ENCODE data around the gene ARMC2.
A peak's percentile ranks its signal among the peaks of the same experiment; 100 is the strongest.
"Not testable (repeated sequence)": the region's sequence is repeated elsewhere in the genome, so short reads cannot be mapped to it uniquely, and the experiment has no call there.

Gene ARMC2

DNA sequence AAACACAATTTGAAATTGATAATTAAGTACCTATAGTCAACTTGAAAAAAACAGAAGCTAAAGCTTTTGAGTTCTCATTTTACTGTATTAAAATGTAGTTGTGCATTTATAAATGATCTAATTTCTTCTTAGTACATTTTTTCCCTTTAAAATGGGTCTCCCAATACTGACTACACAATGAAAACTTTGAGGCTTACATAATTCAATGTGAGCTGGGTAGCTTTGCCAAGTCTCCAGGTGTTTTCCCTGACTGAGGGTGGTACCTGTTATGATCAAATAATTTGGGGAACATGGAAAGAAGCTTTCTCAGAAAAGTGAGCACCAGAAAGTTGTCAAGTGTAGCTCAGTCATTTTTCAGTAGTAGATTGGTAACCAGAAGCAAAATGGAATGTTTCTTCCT is 74.3 kb downstream of the ARMC2 start:
- DNase-seq = no peak

DNA sequence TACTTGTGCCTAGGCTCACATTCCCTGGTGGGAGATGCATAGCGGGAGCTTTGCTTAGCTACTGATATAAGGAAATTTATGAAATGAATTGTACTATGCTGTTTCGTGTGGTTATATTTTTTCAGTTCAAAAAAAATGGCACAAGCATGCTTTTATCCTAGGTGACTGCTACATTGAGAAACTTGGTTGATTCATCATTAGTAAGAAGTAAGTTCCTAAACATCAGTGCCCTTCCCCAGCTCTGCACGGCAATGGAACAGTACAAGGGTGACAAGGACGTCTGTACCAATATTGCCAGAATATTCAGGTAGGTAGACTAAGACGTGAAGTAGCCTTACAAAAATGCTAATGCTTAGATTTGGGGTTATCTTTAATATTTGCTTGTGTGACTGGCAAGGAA is 79.7 kb downstream of the ARMC2 start:
- DNase-seq = no peak

DNA sequence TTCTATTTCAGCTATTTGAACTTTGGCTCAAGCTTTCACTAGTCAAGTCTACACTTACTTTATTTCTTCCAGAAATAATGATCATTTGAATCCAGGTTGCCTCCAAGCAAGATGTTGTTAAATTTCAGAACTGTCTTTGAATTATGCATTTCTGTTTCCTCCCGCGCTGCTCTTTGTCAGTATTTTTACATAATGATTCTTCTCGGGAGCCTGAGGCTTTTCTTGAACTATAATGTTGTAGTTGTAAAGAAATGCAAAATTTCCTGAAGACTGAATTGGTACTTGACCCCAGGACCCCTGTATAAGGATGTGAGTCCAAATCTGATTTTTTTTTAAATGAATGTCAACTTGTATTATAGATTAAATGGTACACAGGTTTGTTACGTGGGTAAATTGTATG is 80.4 kb downstream of the ARMC2 start:
- no peak for DNase-seq

GRCh38 chr6:108931090-108931489 is 82.9 kb downstream of the ARMC2 start:
- not testable (repeated sequence) for DNase-seq

GRCh38 chr6:108937170-108937569 is 88.9 kb downstream of the ARMC2 start:
- no peak for DNase-seq

- DNase-seq = no peak
These were observed 92.5 kb downstream of the ARMC2 start for GRCh38 chr6:108940741-108941140.

DNA sequence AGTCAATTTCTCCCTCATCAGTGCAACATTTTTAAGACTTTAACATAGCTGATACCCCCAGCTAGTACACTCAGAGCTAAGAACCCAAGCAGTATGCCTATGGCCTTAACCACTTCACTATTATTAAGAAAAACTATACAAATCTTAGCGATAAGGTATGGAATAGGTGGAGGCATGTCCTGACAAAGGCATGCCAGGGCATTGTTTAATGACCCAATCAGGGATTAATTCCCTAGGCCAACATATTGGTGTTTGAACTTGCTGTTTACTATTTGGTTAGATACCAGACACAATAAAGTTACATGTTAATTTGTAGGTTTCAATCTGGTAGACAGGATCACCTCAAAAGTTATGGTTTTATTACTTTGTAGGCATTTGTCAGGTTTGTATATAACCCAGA is 93.1 kb downstream of the ARMC2 start:
- DNase-seq = no peak

DNA sequence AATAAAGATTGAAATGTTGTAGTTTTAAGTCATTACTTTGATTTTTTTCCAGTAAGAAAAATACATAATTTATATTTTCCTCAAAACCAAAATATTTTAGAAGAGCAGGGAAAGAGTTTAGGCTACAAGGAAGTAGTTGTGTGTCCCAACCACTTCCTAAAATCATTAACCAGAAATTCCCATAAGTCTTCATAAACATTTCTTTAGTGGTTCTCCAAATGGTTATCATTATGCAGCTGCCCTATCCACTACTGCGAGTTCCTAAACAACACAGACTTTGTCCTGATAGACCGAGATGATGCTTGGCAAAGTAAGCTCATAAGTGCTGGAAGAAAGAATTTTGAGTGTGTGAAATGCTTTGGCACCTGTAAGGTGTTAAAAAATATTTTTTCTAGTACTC is 93.6 kb downstream of the ARMC2 start:
- DNase-seq = no peak

- peak; percentile 46 for DNase-seq
These were observed 94.6 kb downstream of the ARMC2 start for GRCh38 chr6:108942556-108943492.

GRCh38 chr6:108944071-108944470 is 95.8 kb downstream of the ARMC2 start:
- DNase-seq = no peak

DNA sequence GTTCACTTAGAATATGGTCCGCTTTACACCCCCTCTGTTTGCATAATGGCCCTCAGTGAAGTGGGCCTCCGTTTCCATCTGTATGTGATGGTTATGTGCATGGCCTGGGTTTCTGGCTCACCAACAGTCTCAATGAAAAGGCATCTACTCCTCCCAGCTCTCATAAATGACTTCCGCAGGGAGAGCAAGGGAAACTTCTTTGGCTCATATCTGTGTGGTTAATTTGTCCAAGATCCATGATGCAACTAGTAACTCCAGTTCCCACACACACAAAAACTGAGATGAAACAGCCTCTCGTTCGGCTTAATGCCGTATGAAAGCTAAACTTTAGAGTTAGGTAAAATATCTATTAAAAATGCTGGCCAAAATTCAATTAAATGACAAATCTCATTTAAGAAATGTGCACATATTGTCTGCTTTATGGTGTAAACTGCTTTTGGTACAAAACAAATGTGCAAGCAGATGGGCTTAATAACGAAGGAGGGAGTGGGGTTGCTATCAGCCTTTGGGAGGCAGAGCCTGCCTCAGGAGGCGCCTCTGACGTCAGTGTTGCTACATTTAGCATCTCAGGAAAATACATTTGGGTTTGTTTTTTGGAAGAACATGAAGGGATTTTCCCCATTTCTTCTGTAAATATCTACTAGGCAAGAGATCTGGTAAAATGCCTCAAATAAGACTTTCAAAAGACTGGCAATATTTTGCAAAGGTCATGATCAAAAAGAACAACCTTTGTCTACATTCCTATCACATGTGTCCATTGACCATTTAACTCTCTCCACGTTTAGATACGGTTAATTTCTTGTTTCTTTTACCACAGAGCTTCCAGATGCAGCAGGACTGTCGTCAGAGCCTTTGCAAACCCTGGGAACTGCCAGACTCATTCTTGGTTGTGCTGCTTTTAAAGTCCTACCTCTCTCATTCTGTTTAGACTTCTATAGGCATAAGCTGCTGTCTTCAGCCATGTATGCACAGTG is 96.8 kb downstream of the ARMC2 start:
- no peak for DNase-seq

DNA sequence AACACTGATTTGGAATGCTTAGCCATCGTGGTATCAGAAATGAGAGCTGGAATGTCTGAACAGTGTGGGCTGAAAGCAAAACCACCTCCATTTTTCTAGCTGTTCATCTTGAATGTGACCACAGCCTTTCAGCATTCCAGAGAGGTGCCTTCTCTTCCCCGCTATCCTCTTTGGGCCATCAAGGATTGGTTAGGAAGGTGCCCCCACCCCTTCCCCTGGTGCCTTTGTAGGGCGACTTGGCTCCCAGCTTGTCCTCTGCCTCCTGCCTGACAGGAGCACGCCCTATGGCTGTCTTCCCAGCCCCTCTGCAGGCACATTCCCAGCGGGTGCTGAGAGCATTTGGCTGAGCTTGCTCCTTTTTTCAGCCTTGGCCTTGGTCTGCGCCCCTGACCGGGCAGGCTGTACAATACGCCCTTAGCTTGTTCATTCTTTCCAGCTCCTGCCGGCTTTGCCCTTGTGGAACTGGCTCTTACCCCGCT is 97.5 kb downstream of the ARMC2 start:
- no peak for DNase-seq

- DNase-seq = no peak
These were observed 98.5 kb downstream of the ARMC2 start for GRCh38 chr6:108946695-108947094.

- no peak for DNase-seq
These were observed 99.1 kb downstream of the ARMC2 start for GRCh38 chr6:108947114-108947854.

DNA sequence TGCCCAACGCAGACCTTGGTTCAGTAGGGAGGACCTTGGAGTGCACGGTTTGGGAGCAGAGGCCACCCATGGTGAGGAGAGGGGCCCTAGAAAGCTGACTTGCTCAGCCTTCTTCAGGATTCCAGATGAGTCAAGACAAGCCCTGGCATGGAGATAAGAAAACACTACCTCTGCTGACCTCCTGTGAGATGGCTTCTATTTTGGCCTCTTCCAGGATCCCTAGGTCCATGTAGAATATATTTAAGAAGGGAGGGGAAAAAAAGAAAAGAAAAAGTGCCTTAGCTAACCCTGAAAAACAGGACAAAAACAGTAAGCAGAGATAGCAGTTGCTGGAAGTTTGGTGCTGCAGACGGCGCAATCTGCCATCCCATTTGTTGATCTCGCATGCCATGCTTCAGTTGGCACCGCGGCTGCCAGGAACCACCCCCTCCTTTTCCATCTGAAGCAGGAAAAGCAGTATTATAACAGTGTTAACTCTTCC is 100.0 kb downstream of the ARMC2 start:
- no peak for DNase-seq

GRCh38 chr6:108951351-108951953 is 103.2 kb downstream of the ARMC2 start:
- no peak for DNase-seq

GRCh38 chr6:108952776-108953486 is 104.7 kb downstream of the ARMC2 start:
- DNase-seq = no peak

DNA sequence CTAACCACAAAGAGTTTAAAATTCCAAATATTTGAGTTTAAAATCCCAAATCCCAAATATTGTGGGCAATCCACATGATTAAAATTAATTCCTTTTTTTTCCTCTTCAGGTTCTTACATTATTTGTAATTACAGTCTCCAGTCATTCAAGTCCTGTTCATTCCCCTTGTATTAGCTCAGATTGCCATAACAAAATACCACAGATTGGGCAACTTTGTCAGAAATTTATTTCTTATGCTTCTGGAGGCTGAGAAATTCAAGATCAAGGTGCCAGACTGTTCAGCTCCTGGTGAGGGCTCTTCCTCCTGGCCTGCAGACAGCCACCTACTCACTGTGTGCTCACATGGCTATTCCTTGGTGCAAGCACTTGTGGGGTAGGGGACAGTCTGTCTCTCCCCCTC is 105.5 kb downstream of the ARMC2 start:
- no peak for DNase-seq

DNA sequence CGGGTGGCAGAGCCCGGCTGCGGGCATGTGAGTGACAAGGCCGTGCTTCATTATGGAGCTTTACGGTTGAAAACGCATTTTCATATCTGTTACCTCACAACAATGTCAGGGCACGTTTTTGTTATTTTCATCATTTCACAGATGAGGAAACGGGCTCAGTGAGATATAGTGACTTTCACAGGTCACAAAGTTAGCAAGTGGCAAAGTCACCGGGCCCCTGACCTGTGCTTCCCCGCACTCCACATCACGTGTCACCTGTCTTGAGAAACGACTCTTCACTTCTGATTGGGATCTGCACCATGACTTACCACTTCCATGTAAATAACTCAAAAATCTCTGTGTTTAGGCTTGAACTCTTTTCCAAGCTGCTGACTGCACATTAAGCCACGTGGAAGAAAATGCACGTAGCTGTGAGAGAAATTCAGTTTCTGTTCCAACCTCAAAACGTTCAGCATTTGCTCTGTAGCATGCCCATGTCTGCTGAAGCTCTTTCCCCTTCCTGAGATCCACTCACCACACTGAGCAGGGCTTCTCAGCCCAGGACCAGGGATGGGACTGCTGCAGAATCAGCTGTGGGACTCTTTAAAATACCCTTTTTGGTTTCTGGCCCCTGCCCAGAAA is 107.2 kb downstream of the ARMC2 start:
- no peak for DNase-seq

GRCh38 chr6:108957221-108957620 is 109.0 kb downstream of the ARMC2 start:
- DNase-seq = no peak

Measured in stimulated activated naive CD4-positive, alpha-beta T cell treated with Interleukin-2 at 50 U/mL for 16 hours (primary cell).